Right forelimb (tissue), 1 donor: Measurements from ENCODE around the gene ACAT2.
A peak's percentile ranks its signal among the peaks of the same experiment; 100 is the strongest.
"Not testable (repeated sequence)": the region's sequence is repeated elsewhere in the genome, so short reads cannot be mapped to it uniquely, and the experiment has no call there.

Experiments used
- DNase-seq: peaks from one replicate; pipeline ENCODE4 v3.0.0-alpha.2; 2018

ACAT2 gene

GRCh38 chr6:159777240-159777904 lies 15.5 kb downstream of the ACAT2 start:
- DNase-seq: no peak

GRCh38 chr6:159778131-159778530 lies 16.3 kb downstream of the ACAT2 start:
- DNase-seq: no peak

- no peak for DNase-seq
Measured at GRCh38 chr6:159778542-159779103, 16.8 kb downstream of the ACAT2 start.

GRCh38 chr6:159788276-159788675 lies 26.4 kb downstream of the ACAT2 start:
- DNase-seq: no peak

- peak; percentile 49 for DNase-seq
Measured at GRCh38 chr6:159788753-159789376, 27.0 kb downstream of the ACAT2 start.

- DNase-seq: peak; percentile 99
Measured at GRCh38 chr6:159789377-159790148, 27.7 kb downstream of the ACAT2 start, which contains the start of gene TCP1. TSS of gene TCP1 (minus strand) at chr6:159789602. CDS start at chr6:159789468, 134 bp downstream.

- DNase-seq: peak; percentile 95
Measured at GRCh38 chr6:159790149-159790955, 28.5 kb downstream of the ACAT2 start, which contains the start of gene MRPL18. TSS of gene MRPL18 (plus strand) at chr6:159790467. CDS start at chr6:159790588, 121 bp downstream.

- DNase-seq: no peak
Measured at GRCh38 chr6:159790956-159791598, 29.2 kb downstream of the ACAT2 start.

GRCh38 chr6:159794976-159795375 lies 33.1 kb downstream of the ACAT2 start:
- not testable (repeated sequence) for DNase-seq

- no peak for DNase-seq
Measured at GRCh38 chr6:159797554-159797953, 35.7 kb downstream of the ACAT2 start.

GRCh38 chr6:159800141-159800865 lies 38.5 kb downstream of the ACAT2 start, which contains the start of gene PNLDC1:
TSS of gene PNLDC1 (plus strand) at chr6:159800276. CDS start at chr6:159800308, 32 bp downstream.
- DNase-seq: no peak

- DNase-seq: no peak
Measured at GRCh38 chr6:159801935-159802334, 40.1 kb downstream of the ACAT2 start.

GRCh38 chr6:159804504-159804903 lies 42.7 kb downstream of the ACAT2 start:
- no peak for DNase-seq

- DNase-seq: no peak
Measured at GRCh38 chr6:159805440-159806020, 43.7 kb downstream of the ACAT2 start.

GRCh38 chr6:159806021-159806458 lies 44.2 kb downstream of the ACAT2 start:
- no peak for DNase-seq

- DNase-seq: no peak
Measured at GRCh38 chr6:159807150-159807858, 45.5 kb downstream of the ACAT2 start.

GRCh38 chr6:159808647-159809046 lies 46.8 kb downstream of the ACAT2 start:
- DNase-seq: no peak

- DNase-seq: no peak
Measured at GRCh38 chr6:159809149-159809548, 47.3 kb downstream of the ACAT2 start.

- no peak for DNase-seq
Measured at GRCh38 chr6:159813781-159814180, 51.9 kb downstream of the ACAT2 start.

GRCh38 chr6:159815410-159815809 lies 53.6 kb downstream of the ACAT2 start:
- DNase-seq: no peak
